NOMO-1 treated with dmso at 0.1 percent for 144 hours (cell line): ENCODE measurements around the gene GBP7.

Source experiments
- DNase-seq: peaks from one replicate; lab custom pipeline; 2025; ENCODE audit not compliant: unreplicated experiment; lab: John Stamatoyannopoulos, UW

GBP7 gene

GRCh38 chr1:89125240-89125912 is 50.4 kb downstream of the GBP7 start:
- no peak for DNase-seq

GRCh38 chr1:89121641-89122040 is 54.2 kb downstream of the GBP7 start:
- DNase-seq, result no peak

GRCh38 chr1:89114662-89115061 is 61.1 kb downstream of the GBP7 start:
- DNase-seq, result no peak

GRCh38 chr1:89112871-89113613 is 62.8 kb downstream of the GBP7 start:
- no peak for DNase-seq

GRCh38 chr1:89104687-89105086 is 71.1 kb downstream of the GBP7 start:
- no peak for DNase-seq

- DNase-seq, result no peak
Measured at GRCh38 chr1:89104147-89104546, 71.7 kb downstream of the GBP7 start.

- no peak for DNase-seq
Measured at GRCh38 chr1:89102021-89102420, 73.8 kb downstream of the GBP7 start.

- DNase-seq, result no peak
Measured at GRCh38 chr1:89100412-89100811, 75.4 kb downstream of the GBP7 start.

GRCh38 chr1:89098857-89099256 is 76.9 kb downstream of the GBP7 start:
- no peak for DNase-seq

GRCh38 chr1:89095737-89096136 is 80.1 kb downstream of the GBP7 start:
- DNase-seq, result no peak

GRCh38 chr1:89089962-89090361 is 85.8 kb downstream of the GBP7 start:
- no peak for DNase-seq

- DNase-seq, result no peak
Measured at GRCh38 chr1:89088572-89088971, 87.2 kb downstream of the GBP7 start.

- DNase-seq, result no peak
Measured at GRCh38 chr1:89087241-89087640, 88.6 kb downstream of the GBP7 start.

- DNase-seq, result peak; percentile 36
Measured at GRCh38 chr1:89085781-89086180, 90.0 kb downstream of the GBP7 start.
